Activated naive CD4-positive, alpha-beta T cell treated with anti-CD3 and anti-CD28 coated beads for 36 hours (primary cell): ENCODE results near the gene HIPK2. TPM values are rescaled to one million over a fixed set of nuclear protein-coding genes. Genes with fewer than 3 reads are reported as not detected.
"Not testable (repeated sequence)": the region's sequence is repeated elsewhere in the genome, so short reads cannot be mapped to it uniquely, and the experiment has no call there.

ENCODE experiments used
- CTCF ChIA-PET: fragments of 350-600 bp; sonication (Branson Sonifier 250); formaldehyde crosslinking; loops from one replicate; lab custom pipeline; 2021; ENCODE audit warnings: antibody characterized with exemption; lab: Charles Lee
- DNase-seq: peaks from one replicate; pipeline ENCODE4 v3.0.0-alpha.2; 2020
- H3K27ac Mint-ChIP-seq: one replicate; pipeline ENCODE4 v1.8.0; 2021; ENCODE audit warnings: mild to moderate bottlenecking, mixed read lengths
- H3K27me3 Mint-ChIP-seq: one replicate; pipeline ENCODE4 v1.8.0; 2021; ENCODE audit warnings: low read depth, mixed read lengths
- H3K36me3 Mint-ChIP-seq: one replicate; pipeline ENCODE4 v1.8.0; 2021; ENCODE audit warnings: low read depth, mixed read lengths
- H3K4me1 Mint-ChIP-seq: one replicate; pipeline ENCODE4 v1.8.0; 2021; ENCODE audit warnings: low read depth, mixed read lengths
- H3K4me3 Mint-ChIP-seq: one replicate; pipeline ENCODE4 v1.8.0; 2021; ENCODE audit warnings: mild to moderate bottlenecking, moderate library complexity, mixed read lengths
- H3K9me3 Mint-ChIP-seq: one replicate; pipeline ENCODE4 v1.8.0; 2021; ENCODE audit warnings: mixed read lengths
- intact Hi-C: fragments of 100-400 bp; cut with micrococcal nuclease; formaldehyde crosslinking; loops from one replicate; pipeline ENCODE4 v1.15.1; 2023
- total RNA-seq, 2 experiments: library from RNA; stranded (reverse); gene quantifications; one replicate each; pipeline ENCODE4 v1.2.3, GENCODE V29; 2021

The HIPK2 gene
- total RNA-seq, 2 experiments from 2014 or later, result 16.8 to 17.3 TPM

- intact Hi-C loops, result loop anchor here (1.0 to 2.0 kb wide), 6 partner anchors 9 to 244 kb away; no protein-coding TSS in a partner anchor
- H3K4me3 Mint-ChIP-seq, result peak overlapping the region; percentile 35
- peaks cover 6% of the 10 kb centered on the region for H3K36me3 Mint-ChIP-seq
- H3K27ac Mint-ChIP-seq, result peak overlapping the region; percentile 85
- CTCF ChIA-PET, result interaction anchor here (2.3 kb wide), 1 partner anchor 26 kb away, joined by 17 read pairs; no protein-coding TSS in a partner anchor
- H3K27me3 Mint-ChIP-seq, result no peaks in the 10 kb centered on the region
- DNase-seq, result peak; percentile 81
- no peaks in the 10 kb centered on the region for H3K9me3 Mint-ChIP-seq
- H3K4me1 Mint-ChIP-seq, result peaks cover 28% of the 10 kb centered on the region
Measured at GRCh38 chr7:139673230-139673629, 104.6 kb downstream of the HIPK2 start.

- H3K4me1 Mint-ChIP-seq, result peaks cover 28% of the 10 kb centered on the region
- no peak overlapping the region for H3K27ac Mint-ChIP-seq
- DNase-seq, result no peak
- H3K36me3 Mint-ChIP-seq, result peaks cover 2% of the 10 kb centered on the region
- CTCF ChIA-PET, result interaction anchor here (0.7 to 2.3 kb wide), 2 partner anchors 25 to 100 kb away, joined by 3 to 17 read pairs; no protein-coding TSS in a partner anchor
- intact Hi-C loops, result loop anchor here (1.0 to 2.0 kb wide), 3 partner anchors 24 to 245 kb away; no protein-coding TSS in a partner anchor
- H3K27me3 Mint-ChIP-seq, result no peaks in the 10 kb centered on the region
- no peak overlapping the region for H3K4me3 Mint-ChIP-seq
- no peaks in the 10 kb centered on the region for H3K9me3 Mint-ChIP-seq
Measured at GRCh38 chr7:139671967-139672366, 105.8 kb downstream of the HIPK2 start.

DNA sequence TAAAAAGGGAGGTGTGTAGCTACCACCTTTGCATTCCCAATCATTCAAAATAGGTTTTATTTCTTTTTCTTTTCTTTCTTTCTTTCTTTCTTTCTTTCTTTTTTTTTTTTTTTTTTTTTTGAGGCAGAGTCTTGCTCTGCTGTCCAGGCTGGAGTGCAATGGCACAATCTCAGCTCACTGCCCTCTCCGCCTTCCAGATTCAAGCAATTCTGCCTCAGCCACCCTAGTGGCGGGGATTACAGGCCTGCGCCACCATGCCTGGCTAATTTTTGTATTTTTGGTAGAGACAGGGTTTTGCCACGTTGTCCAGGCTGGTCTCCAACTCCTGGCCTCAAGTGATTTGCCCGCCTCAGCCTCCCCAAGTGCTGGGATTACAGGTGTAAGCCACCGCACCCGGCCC, 107.1 kb downstream of the HIPK2 start:
- CTCF ChIA-PET, result interaction anchor here (0.7 kb wide), 2 partner anchors 82 to 332 kb away, joined by 3 to 4 read pairs; no protein-coding TSS in a partner anchor
- H3K36me3 Mint-ChIP-seq, DNase-seq, intact Hi-C loops, H3K27me3 Mint-ChIP-seq, H3K27ac Mint-ChIP-seq, H3K9me3 Mint-ChIP-seq, H3K4me3 Mint-ChIP-seq: not testable (repeated sequence)
- peaks cover 28% of the 10 kb centered on the region for H3K4me1 Mint-ChIP-seq

DNA sequence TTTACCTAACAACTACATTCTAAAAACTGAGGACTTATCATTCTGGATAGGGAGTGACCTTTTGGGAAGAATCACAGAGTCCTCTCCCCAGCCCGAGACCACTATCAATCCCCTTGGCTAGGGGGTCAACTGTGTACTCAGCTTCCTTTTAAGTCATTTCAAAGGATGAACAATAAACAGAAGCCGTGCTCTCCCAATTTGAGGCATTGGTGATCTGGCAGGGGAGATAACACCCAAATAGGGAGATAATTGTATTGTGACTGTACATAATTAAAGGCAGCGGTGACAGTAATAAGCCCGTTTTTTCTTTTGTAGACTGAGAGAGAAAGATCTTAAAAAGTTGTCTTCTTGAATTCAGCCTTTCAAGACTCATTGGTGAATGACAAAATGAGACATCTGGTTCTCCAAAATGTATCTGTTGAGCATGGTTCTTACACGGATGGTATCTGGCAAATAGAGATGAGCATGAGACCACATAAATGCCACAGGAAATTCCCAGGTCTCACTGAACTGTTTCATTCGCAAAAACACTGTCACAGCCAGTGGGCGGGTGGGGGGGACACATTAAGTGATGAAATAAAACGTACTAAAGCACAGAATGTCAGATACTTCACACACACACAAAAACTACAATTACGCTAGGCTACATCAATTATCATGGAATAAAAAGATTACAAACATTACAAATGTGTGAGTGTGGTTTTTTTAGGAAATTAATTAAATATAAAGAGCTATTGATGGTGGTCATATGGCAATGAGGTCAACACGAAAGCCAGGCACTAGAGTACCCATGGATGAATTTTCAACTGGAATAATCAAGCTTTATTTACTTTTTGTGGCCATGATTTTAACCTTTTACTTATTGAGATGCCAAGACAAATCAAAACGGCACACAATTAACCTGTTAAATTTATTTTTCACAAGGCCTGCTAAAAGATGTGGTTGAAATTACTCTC, 108.4 kb downstream of the HIPK2 start:
- peaks cover 2% of the 10 kb centered on the region for H3K36me3 Mint-ChIP-seq
- H3K4me3 Mint-ChIP-seq, result no peak overlapping the region
- intact Hi-C loops, result loop anchor here (1.0 kb wide), 2 partner anchors 11 to 105 kb away; no protein-coding TSS in a partner anchor
- no peaks in the 10 kb centered on the region for H3K9me3 Mint-ChIP-seq
- H3K4me1 Mint-ChIP-seq, result peaks cover 28% of the 10 kb centered on the region
- CTCF ChIA-PET, result interaction anchor here (0.7 kb wide), 1 partner anchor 23 kb away, joined by 3 read pairs; no protein-coding TSS in a partner anchor
- DNase-seq, result peak; percentile 43
- H3K27me3 Mint-ChIP-seq, result no peaks in the 10 kb centered on the region
- peak overlapping the region; percentile 25 for H3K27ac Mint-ChIP-seq

- DNase-seq, result no peak
- intact Hi-C loops, result no loop called here
- H3K36me3 Mint-ChIP-seq, result peaks cover 2% of the 10 kb centered on the region
- H3K4me3 Mint-ChIP-seq, result no peak overlapping the region
- H3K4me1 Mint-ChIP-seq, result peaks cover 19% of the 10 kb centered on the region
- no peak overlapping the region for H3K27ac Mint-ChIP-seq
- H3K9me3 Mint-ChIP-seq, result no peaks in the 10 kb centered on the region
- CTCF ChIA-PET, result interaction anchor here (1.3 kb wide), 1 partner anchor 21 kb away, joined by 6 read pairs; no protein-coding TSS in a partner anchor
- no peaks in the 10 kb centered on the region for H3K27me3 Mint-ChIP-seq
Measured at GRCh38 chr7:139667377-139667776, 110.4 kb downstream of the HIPK2 start.

DNA sequence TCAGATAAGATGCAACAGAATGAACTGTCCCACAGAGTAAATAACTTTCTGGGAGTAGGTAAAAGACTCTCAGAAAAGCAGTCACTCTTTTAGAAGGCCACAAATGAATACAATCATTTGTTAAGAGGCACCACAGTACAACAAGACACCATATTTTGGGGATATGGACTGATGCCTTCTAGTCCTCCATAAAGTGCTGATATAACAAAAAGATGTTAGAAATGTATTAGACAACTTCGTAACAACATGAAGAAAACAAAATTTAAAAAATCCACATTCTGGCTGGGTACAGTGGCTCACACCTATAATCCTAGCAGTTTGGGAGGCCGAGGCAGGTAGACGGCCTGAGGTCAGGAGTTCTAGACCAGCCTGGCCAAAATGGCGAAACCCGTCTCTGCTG, 111.3 kb downstream of the HIPK2 start:
- Mint-ChIP-seq H3K9me3 (no peaks in the 10 kb centered on the region), H3K36me3 (peaks cover 2% of the 10 kb centered on the region), H3K27ac (no peak overlapping the region), H3K4me3 (no peak overlapping the region), H3K27me3 (no peaks in the 10 kb centered on the region), H3K4me1 (peaks cover 20% of the 10 kb centered on the region)
- DNase-seq, result no peak
- intact Hi-C loops, result no loop called here
- CTCF ChIA-PET, result interaction anchor here (1.3 kb wide), 1 partner anchor 20 kb away, joined by 6 read pairs; no protein-coding TSS in a partner anchor

DNA sequence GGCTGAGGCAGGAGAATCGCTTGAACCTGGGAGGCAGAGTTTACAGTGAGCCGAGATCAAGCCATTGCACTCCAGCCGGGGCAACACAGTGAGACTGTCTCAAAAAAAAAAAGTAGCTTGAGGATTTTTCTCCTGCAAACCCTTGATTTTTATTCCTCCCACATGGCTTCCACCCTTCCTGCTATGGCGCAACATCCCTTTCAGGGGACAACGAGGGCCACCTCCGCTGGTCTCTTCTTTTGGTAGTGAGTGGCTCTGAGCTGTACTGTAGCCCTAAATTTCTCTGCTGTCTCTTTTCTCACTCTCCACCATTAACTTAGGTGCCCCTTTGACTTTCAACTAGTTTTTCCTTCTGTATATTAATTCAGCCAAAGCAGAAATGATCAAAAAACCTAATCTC, 113.4 kb downstream of the HIPK2 start:
- intact Hi-C loops, result no loop called here
- peaks cover 2% of the 10 kb centered on the region for H3K36me3 Mint-ChIP-seq
- DNase-seq, result no peak
- H3K27me3 Mint-ChIP-seq, result no peaks in the 10 kb centered on the region
- CTCF ChIA-PET, result interaction anchor here (0.6 to 1.6 kb wide), 4 partner anchors 17 to 112 kb away, joined by 3 to 11 read pairs (median 3); no protein-coding TSS in a partner anchor
- H3K4me1 Mint-ChIP-seq, result peaks cover 16% of the 10 kb centered on the region
- no peak overlapping the region for H3K27ac Mint-ChIP-seq
- no peak overlapping the region for H3K4me3 Mint-ChIP-seq
- no peaks in the 10 kb centered on the region for H3K9me3 Mint-ChIP-seq

DNA sequence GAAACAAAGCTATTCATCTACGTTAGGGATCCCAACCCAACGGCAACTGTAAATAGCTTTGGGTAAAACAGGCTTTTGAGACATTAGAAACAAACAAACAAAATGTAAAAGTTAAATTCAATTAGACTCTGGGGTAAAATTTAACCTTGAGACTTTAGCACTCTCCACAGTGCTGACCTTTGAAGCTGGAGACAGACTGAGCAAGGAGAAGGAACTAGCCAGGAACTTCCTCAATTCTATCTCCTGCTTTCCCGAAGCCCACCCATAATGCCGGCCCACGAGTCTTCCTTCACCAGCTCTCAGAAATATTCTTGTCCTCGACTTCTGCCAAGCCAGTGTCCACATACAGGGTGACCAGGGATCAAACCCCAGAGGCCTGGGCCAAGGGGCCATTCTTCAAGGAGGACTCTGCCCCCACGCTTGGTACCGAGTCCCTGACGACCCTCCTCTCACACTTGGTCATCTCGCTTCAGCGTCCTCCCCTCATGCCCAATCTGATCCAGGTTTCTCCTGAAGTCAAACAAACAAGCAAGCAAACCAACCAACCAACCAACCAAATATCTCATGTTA, 114.1 kb downstream of the HIPK2 start:
- intact Hi-C loops, result no loop called here
- Mint-ChIP-seq H3K4me1 (peaks cover 12% of the 10 kb centered on the region), H3K4me3 (no peak overlapping the region), H3K27ac (no peak overlapping the region), H3K36me3 (no peaks in the 10 kb centered on the region), H3K9me3 (no peaks in the 10 kb centered on the region), H3K27me3 (no peaks in the 10 kb centered on the region)
- DNase-seq, result no peak
- CTCF ChIA-PET, result interaction anchor here (0.6 to 1.6 kb wide), 4 partner anchors 10 to 26 kb away, joined by 3 to 11 read pairs (median 3); no protein-coding TSS in a partner anchor

DNA sequence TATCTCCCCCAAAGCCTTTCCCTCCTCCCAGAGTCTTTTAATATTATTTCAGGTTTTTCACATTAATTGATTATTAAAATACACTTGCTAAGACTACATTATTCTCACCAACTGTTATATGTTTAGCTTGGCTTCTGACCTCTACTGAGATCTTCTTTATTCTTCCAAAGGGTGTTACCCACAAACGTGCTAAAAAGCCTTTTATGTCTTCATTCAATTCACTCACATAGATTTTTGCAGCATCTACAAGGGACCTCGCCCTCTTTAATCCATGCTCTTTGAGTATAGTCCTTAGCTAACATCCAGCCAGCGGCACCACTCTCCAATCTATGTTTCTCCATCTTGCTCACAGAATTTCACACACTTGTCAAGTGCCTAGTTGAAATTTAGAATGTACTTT, 115.9 kb downstream of the HIPK2 start:
- Mint-ChIP-seq H3K36me3 (no peaks in the 10 kb centered on the region), H3K27me3 (no peaks in the 10 kb centered on the region), H3K4me3 (no peak overlapping the region), H3K27ac (no peak overlapping the region), H3K9me3 (no peaks in the 10 kb centered on the region), H3K4me1 (peaks cover 13% of the 10 kb centered on the region)
- intact Hi-C loops, result no loop called here
- CTCF ChIA-PET, result interaction anchor here (1.3 to 3.3 kb wide), 2 partner anchors 16 to 326 kb away, joined by 3 to 22 read pairs; no protein-coding TSS in a partner anchor
- DNase-seq, result no peak

GRCh38 chr7:139661043-139661440, 116.8 kb downstream of the HIPK2 start:
- Mint-ChIP-seq H3K27me3 (no peaks in the 10 kb centered on the region), H3K36me3 (no peaks in the 10 kb centered on the region), H3K27ac (no peak overlapping the region), H3K4me1 (peaks cover 13% of the 10 kb centered on the region), H3K9me3 (no peaks in the 10 kb centered on the region), H3K4me3 (no peak overlapping the region)
- intact Hi-C loops, result no loop called here
- no peak for DNase-seq
- CTCF ChIA-PET, result interaction anchor here (1.3 to 3.3 kb wide), 2 partner anchors 15 to 327 kb away, joined by 3 to 22 read pairs; no protein-coding TSS in a partner anchor

GRCh38 chr7:139660317-139661042, 117.3 kb downstream of the HIPK2 start:
- H3K27ac Mint-ChIP-seq, result no peak overlapping the region
- no peak for DNase-seq
- H3K4me3 Mint-ChIP-seq, result no peak overlapping the region
- no peaks in the 10 kb centered on the region for H3K36me3 Mint-ChIP-seq
- intact Hi-C loops, result no loop called here
- H3K9me3 Mint-ChIP-seq, result no peaks in the 10 kb centered on the region
- H3K27me3 Mint-ChIP-seq, result no peaks in the 10 kb centered on the region
- H3K4me1 Mint-ChIP-seq, result peaks cover 14% of the 10 kb centered on the region
- CTCF ChIA-PET, result interaction anchor here (1.1 to 3.3 kb wide), 2 partner anchors 14 to 35 kb away, joined by 3 to 22 read pairs; no protein-coding TSS in a partner anchor
